Caco-2 (cell line): ENCODE results near the gene OXER1. TPM values are rescaled to one million over a fixed set of nuclear protein-coding genes. Genes with fewer than 3 reads are reported as not detected.

Source experiments
- BruUV-seq: library from RNA; stranded (reverse); fragments of 400-500 nt; replicated peaks from 2 replicates; lab custom pipeline; 2021; lab: Mats Ljungman, UMichigan
- CTCF ChIA-PET: fragments of 300-600 bp; sonication (Branson Sonifier 250); formaldehyde crosslinking; loops from one replicate; lab custom pipeline; 2022; ENCODE audit warnings: antibody characterized with exemption; lab: Charles Lee
- POLR2A ChIA-PET: fragments of 300-600 bp; sonication (Branson Sonifier 250); formaldehyde crosslinking; loops from one replicate; lab custom pipeline; 2022; ENCODE audit warnings: antibody characterized with exemption; lab: Charles Lee
- DNase-seq, 2 experiments: peaks; one replicate each; pipeline versions ENCODE4 v3.0.0 to v3.0.0-alpha.2; 2020 to 2022
- H3K27me3 ChIP-seq: replicated peaks from 2 replicates; pipeline ENCODE4 v1.6.0; 2011; ENCODE audit warnings: low read length; ENCODE audit not compliant: control insufficient read depth, insufficient read depth
- H3K36me3 ChIP-seq: 2 replicates; pipeline ENCODE4 v1.5.1; 2011; ENCODE audit warnings: low read length; ENCODE audit not compliant: control insufficient read depth, insufficient read depth
- H3K4me1 ChIP-seq: fragments of 250-450 bp; sonication (Bioruptor Pico); 2 replicates; pipeline ENCODE4 v1.5.1; 2020; ENCODE audit warnings: mild to moderate bottlenecking
- H3K4me3 ChIP-seq: 2 replicates; pipeline ENCODE4 v1.5.1; 2011; ENCODE audit warnings: low read depth, mild to moderate bottlenecking, control low read depth, low read length
- H3K9me3 ChIP-seq: fragments of 250-450 bp; sonication (Bioruptor Pico); 2 replicates; pipeline ENCODE4 v1.5.1; 2020; ENCODE audit warnings: mild to moderate bottlenecking, moderate library complexity
- H3K27ac Mint-ChIP-seq: one replicate; pipeline ENCODE4 v1.8.0; 2022; ENCODE audit warnings: mixed read lengths; ENCODE audit not compliant: unreplicated experiment
- H3K27me3 Mint-ChIP-seq: one replicate; pipeline ENCODE4 v1.8.0; 2022; ENCODE audit warnings: mixed read lengths; ENCODE audit not compliant: insufficient read depth, unreplicated experiment
- H3K36me3 Mint-ChIP-seq: one replicate; pipeline ENCODE4 v1.8.0; 2022; ENCODE audit warnings: mild to moderate bottlenecking, mixed read lengths; ENCODE audit not compliant: insufficient read depth, unreplicated experiment
- H3K4me1 Mint-ChIP-seq: one replicate; pipeline ENCODE4 v1.8.0; 2022; ENCODE audit warnings: low read depth, mixed read lengths; ENCODE audit not compliant: unreplicated experiment
- H3K4me3 Mint-ChIP-seq: one replicate; pipeline ENCODE4 v1.8.0; 2022; ENCODE audit warnings: mild to moderate bottlenecking, moderate library complexity, mixed read lengths; ENCODE audit not compliant: unreplicated experiment
- H3K9me3 Mint-ChIP-seq: one replicate; pipeline ENCODE4 v1.8.0; 2022; ENCODE audit warnings: mixed read lengths; ENCODE audit not compliant: unreplicated experiment
- CTCF ChIP-seq, 2 experiments: fragments of 200-600 bp in 1 of 2; IDR thresholded peaks; 1 replicate in 1 of 2; 2 replicates in 1 of 2; pipeline versions ENCODE4 v1.5.1 to v1.8.0; 2011 to 2022; ENCODE audit warnings: antibody characterized with exemption in 1 of 2, control low read depth in 1 of 2, inconsistent platforms in 1 of 2, low read depth in 1 of 2, low read length in 1 of 2, mild to moderate bottlenecking in 1 of 2, moderate library complexity in 1 of 2; ENCODE audit not compliant: insufficient read depth in 1 of 2, severe bottlenecking in 1 of 2, unreplicated experiment in 1 of 2
- intact Hi-C: fragments of 100-400 bp; cut with micrococcal nuclease; formaldehyde crosslinking; loops from one replicate; pipeline ENCODE4 v1.10.0; 2022; ENCODE audit not compliant: unreplicated experiment
- total RNA-seq: library from RNA; stranded (reverse); gene quantifications from 2 replicates; pipeline ENCODE4 v1.2.3, GENCODE V29; 2022

Gene OXER1
- total RNA-seq, 1 experiment from 2014 or later: 10.9 TPM

GRCh38 chr2:42724886-42725285 lies 39.0 kb downstream of the OXER1 start:
- DNase-seq: no peak
- Histone ChIP-seq H3K4me1 (no peaks in the 10 kb centered on the region), H3K9me3 (0 out of 2 replicates have a peak, but pooled peaks cover 5% of the 10 kb centered on the region), H3K36me3 (no peaks in the 10 kb centered on the region), H3K4me3 (no peak overlapping the region), H3K27me3 (no peaks in the 10 kb centered on the region)
- TF ChIP-seq CTCF (IDR thresholded peaks at IDR 0.05; ENCODE audit: insufficient read depth in 1 of 2, low read depth in 1 of 2, low read length in 1 of 2, severe bottlenecking in 1 of 2, unreplicated experiment in 1 of 2): no peak
- Mint-ChIP-seq H3K9me3 (no peaks in the 10 kb centered on the region), H3K4me1 (no peaks in the 10 kb centered on the region), H3K27ac (no peak overlapping the region), H3K27me3 (no peaks in the 10 kb centered on the region), H3K4me3 (no peak overlapping the region), H3K36me3 (peaks cover 6% of the 10 kb centered on the region)
- intact Hi-C loops: no loop called here
- BruUV-seq: no TSS peak
- ChIA-PET POLR2A (no interaction called here), CTCF (no interaction called here)

- Histone ChIP-seq H3K27me3 (no peaks in the 10 kb centered on the region), H3K4me1 (no peaks in the 10 kb centered on the region), H3K9me3 (no peaks in the 10 kb centered on the region), H3K36me3 (no peaks in the 10 kb centered on the region), H3K4me3 (no peak overlapping the region)
- TF ChIP-seq CTCF (IDR thresholded peaks at IDR 0.05; ENCODE audit: insufficient read depth in 1 of 2, low read depth in 1 of 2, low read length in 1 of 2, severe bottlenecking in 1 of 2, unreplicated experiment in 1 of 2): no peak
- Mint-ChIP-seq H3K27me3 (no peaks in the 10 kb centered on the region), H3K27ac (no peak overlapping the region), H3K4me3 (no peak overlapping the region), H3K4me1 (no peaks in the 10 kb centered on the region), H3K9me3 (no peaks in the 10 kb centered on the region), H3K36me3 (peaks cover 6% of the 10 kb centered on the region)
- no peak for DNase-seq
- ChIA-PET CTCF (no interaction called here), POLR2A (no interaction called here)
- BruUV-seq: no TSS peak
- intact Hi-C loops: no loop called here
These were observed 40.5 kb downstream of the OXER1 start for GRCh38 chr2:42723465-42723864.

- H3K27me3 Mint-ChIP-seq: no peaks in the 10 kb centered on the region
- H3K4me1 Mint-ChIP-seq: no peaks in the 10 kb centered on the region
- Histone ChIP-seq H3K4me3 (no peak overlapping the region), H3K9me3 (no peaks in the 10 kb centered on the region), H3K27me3 (no peaks in the 10 kb centered on the region), H3K4me1 (no peaks in the 10 kb centered on the region), H3K36me3 (no peaks in the 10 kb centered on the region)
- no peak overlapping the region for H3K4me3 Mint-ChIP-seq
- ChIA-PET POLR2A (no interaction called here), CTCF (no interaction called here)
- intact Hi-C loops: no loop called here
- no peak for DNase-seq
- H3K9me3 Mint-ChIP-seq: no peaks in the 10 kb centered on the region
- H3K36me3 Mint-ChIP-seq: peaks cover 11% of the 10 kb centered on the region
- no peak for TF ChIP-seq CTCF (IDR thresholded peaks at IDR 0.05; ENCODE audit: insufficient read depth in 1 of 2, low read depth in 1 of 2, low read length in 1 of 2, severe bottlenecking in 1 of 2, unreplicated experiment in 1 of 2)
- no peak overlapping the region for H3K27ac Mint-ChIP-seq
- no TSS peak for BruUV-seq
These were observed 41.4 kb downstream of the OXER1 start for GRCh38 chr2:42722320-42723190.
